HFFc6 (cell line): ENCODE data around the gene AP4M1. TPM values are rescaled to one million over a fixed set of nuclear protein-coding genes. Genes with fewer than 3 reads are reported as not detected.

Source experiments
- DNase-seq: peaks from one replicate; pipeline ENCODE4 v3.0.0-alpha.2; 2018
- H3K27ac Mint-ChIP-seq: 2 replicates; pipeline ENCODE4 v1.8.0; 2020; ENCODE audit warnings: mild to moderate bottlenecking, mixed read lengths
- H3K27me3 Mint-ChIP-seq: 2 replicates; pipeline ENCODE4 v1.8.0; 2021; ENCODE audit warnings: mild to moderate bottlenecking, moderate library complexity, mixed read lengths; ENCODE audit not compliant: insufficient read depth
- H3K36me3 Mint-ChIP-seq: 2 replicates; pipeline ENCODE4 v1.8.0; 2021; ENCODE audit warnings: low read depth, mixed read lengths
- H3K4me1 Mint-ChIP-seq: 2 replicates; pipeline ENCODE4 v1.8.0; 2020; ENCODE audit warnings: low read depth, mixed read lengths
- H3K4me3 Mint-ChIP-seq: 2 replicates; pipeline ENCODE4 v1.8.0; 2020; ENCODE audit warnings: mild to moderate bottlenecking, moderate library complexity, mixed read lengths
- H3K9me3 Mint-ChIP-seq: 2 replicates; pipeline ENCODE4 v1.8.0; 2020; ENCODE audit warnings: mild to moderate bottlenecking, mixed read lengths
- microRNA-seq: library from miRNA; unstranded; fragments of <30 nt; microRNA quantifications from one replicate; pipeline ENCODE4, GENCODE V29; 2019
- total RNA-seq, 6 experiments: library from RNA; stranded (reverse); fragmentation: NEBNext Ultra II Directional; extraction: Animal tissue kit (Norgen Biotek cat#: 25700); gene quantifications; 2 replicates in 1 of 6; 3 replicates in 5 of 6; pipeline ENCODE4 v1.2.3, GENCODE V29; 2021
- TF ChIP-seq, protein P1 (sequence below): fragments of 200-600 bp; sonication (generic); IDR thresholded peaks from 2 replicates; pipeline ENCODE4 v1.5.0; 2021; ENCODE audit warnings: antibody characterized with exemption, mild to moderate bottlenecking

AP4M1 gene
- total RNA-seq, 6 experiments from 2014 or later, result 20.2 to 24.5 (median 21.9) TPM

DNA sequence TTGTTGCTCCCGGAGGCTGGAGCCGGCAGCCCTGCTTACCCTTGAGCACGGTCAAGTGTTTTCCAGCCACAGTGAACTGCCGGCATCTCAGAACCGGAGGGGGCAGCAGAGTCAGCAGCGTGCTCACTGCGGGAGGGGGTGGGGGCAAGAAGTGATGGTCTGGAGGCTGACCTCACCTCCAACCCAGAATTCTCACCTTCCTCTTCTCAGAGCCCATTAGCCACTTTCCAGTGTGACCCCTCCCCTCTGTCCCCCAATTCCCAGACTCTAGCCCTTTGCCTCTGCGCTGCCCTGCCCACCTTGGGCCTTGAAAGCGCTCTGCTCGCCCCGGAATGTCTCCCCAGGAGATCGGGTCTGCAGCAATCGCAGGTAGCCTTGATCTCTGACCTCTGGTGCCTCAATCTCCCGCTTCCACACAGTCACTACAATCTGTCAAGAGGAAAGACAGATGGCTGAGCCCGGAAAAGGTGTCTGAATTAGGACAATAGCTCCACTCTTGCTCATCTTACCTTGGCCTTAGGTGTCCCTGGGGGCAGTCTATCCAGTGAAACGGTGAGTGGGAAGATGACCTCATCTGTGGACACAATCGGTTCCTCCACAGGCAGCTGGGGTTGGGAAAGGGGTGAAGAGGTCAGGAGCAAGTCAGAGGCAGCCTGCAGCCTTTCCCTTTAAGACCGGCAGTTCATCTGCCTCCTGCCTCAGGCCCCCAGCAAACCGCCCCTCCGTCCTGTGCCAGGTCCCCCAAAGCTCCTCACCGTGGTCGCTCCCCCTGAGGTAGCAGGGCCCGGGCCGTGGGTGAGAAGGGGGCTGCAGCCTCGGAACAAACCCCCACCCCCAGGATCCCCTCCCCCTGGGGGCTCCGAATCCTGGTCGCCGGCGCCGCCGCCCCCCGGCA lies 56.1 kb downstream of the AP4M1 start:
- peak; percentile 43 for DNase-seq
- H3K27ac Mint-ChIP-seq, result peak overlapping the region; percentile 87
- no peaks in the 10 kb centered on the region; the same call in 1 of the 2 replicates for H3K27me3 Mint-ChIP-seq
- H3K4me1 Mint-ChIP-seq, result peaks cover 35% of the 10 kb centered on the region
- peak overlapping the region; percentile 90 for H3K4me3 Mint-ChIP-seq
- H3K36me3 Mint-ChIP-seq, result peaks cover 19% of the 10 kb centered on the region
- no peaks in the 10 kb centered on the region for H3K9me3 Mint-ChIP-seq
- TF ChIP-seq, protein P1, sequence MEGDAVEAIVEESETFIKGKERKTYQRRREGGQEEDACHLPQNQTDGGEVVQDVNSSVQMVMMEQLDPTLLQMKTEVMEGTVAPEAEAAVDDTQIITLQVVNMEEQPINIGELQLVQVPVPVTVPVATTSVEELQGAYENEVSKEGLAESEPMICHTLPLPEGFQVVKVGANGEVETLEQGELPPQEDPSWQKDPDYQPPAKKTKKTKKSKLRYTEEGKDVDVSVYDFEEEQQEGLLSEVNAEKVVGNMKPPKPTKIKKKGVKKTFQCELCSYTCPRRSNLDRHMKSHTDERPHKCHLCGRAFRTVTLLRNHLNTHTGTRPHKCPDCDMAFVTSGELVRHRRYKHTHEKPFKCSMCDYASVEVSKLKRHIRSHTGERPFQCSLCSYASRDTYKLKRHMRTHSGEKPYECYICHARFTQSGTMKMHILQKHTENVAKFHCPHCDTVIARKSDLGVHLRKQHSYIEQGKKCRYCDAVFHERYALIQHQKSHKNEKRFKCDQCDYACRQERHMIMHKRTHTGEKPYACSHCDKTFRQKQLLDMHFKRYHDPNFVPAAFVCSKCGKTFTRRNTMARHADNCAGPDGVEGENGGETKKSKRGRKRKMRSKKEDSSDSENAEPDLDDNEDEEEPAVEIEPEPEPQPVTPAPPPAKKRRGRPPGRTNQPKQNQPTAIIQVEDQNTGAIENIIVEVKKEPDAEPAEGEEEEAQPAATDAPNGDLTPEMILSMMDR, result no peak

Small RNA genes lying within 50 kb of the gene (microRNA-seq; reads per million reads assigned to microRNA genes)
- 1,269 reads per million, percentile 76 among the genes with 10 or more reads in this experiment for gene MIR106B
- gene MIR25, result 262 reads per million, percentile 60 among the genes with 10 or more reads in this experiment
- not detected for gene MIR4658
- 3,499 reads per million, percentile 86 among the genes with 10 or more reads in this experiment for gene MIR93

Other genes with a start within 250 kb of the AP4M1 start
- gene OR2AE1, start 224.6 kb upstream of the AP4M1 start, total RNA-seq, result not detected
- gene TRIM4, start 182.1 kb upstream of the AP4M1 start, total RNA-seq, result 10 to 100 TPM; 22.0 to 24.6 (median 22.9) TPM
- gene GJC3, start 172.0 kb upstream of the AP4M1 start, total RNA-seq, result not detected
- not detected for gene AZGP1, start 125.6 kb upstream of the AP4M1 start, total RNA-seq
- 10 to 100 TPM; 55.9 to 77.4 (median 63.1) TPM for gene ZKSCAN1, start 86.0 kb upstream of the AP4M1 start, total RNA-seq
- 1 to 10 TPM; 8.2 to 9.8 (median 9.2) TPM for gene ZSCAN21, start 51.9 kb upstream of the AP4M1 start, total RNA-seq
- 10 to 100 TPM; 16.5 to 19.4 (median 18.3) TPM for gene ZNF3, start 19.9 kb upstream of the AP4M1 start, total RNA-seq
- gene COPS6, start 12.7 kb upstream of the AP4M1 start, total RNA-seq, result 100 to 1,000 TPM; 253 to 334 (median 302) TPM
- gene MCM7, start 246 bp upstream of the AP4M1 start, total RNA-seq, result 100 to 1,000 TPM in 5 of 6 experiments, 10 to 100 TPM in 1; 70.9 to 139 (median 124) TPM
- gene TAF6, start 17.7 kb downstream of the AP4M1 start, total RNA-seq, result 10 to 100 TPM; 66.4 to 78.6 (median 77.4) TPM
- gene CNPY4, start 18.0 kb downstream of the AP4M1 start, total RNA-seq, result 10 to 100 TPM; 24.4 to 32.4 (median 26.3) TPM
- 1 to 10 TPM; 2.3 to 3.0 (median 2.5) TPM for gene MBLAC1, start 25.3 kb downstream of the AP4M1 start, total RNA-seq
- 100 to 1,000 TPM in 5 of 6 experiments, 10 to 100 TPM in 1; 99.5 to 137 (median 110) TPM for gene LAMTOR4, start 47.3 kb downstream of the AP4M1 start, total RNA-seq
- 10 to 100 TPM; 19.1 to 23.4 (median 21.7) TPM for gene TRAPPC14, start 57.1 kb downstream of the AP4M1 start, total RNA-seq
- 1 to 10 TPM; 5.1 to 8.6 (median 7.1) TPM for gene GAL3ST4, start 67.0 kb downstream of the AP4M1 start, total RNA-seq
- 1 to 10 TPM in 3 of 6 experiments, under 1 TPM in 3; 0.57 to 1.4 (median 0.86) TPM for gene GPC2, start 75.7 kb downstream of the AP4M1 start, total RNA-seq
- under 1 TPM; 0.24 to 0.91 (median 0.43) TPM for gene STAG3, start 76.3 kb downstream of the AP4M1 start, total RNA-seq
- under 1 TPM in 4 of 6 experiments, not detected in 2; 0.51 to 0.87 (median 0.61) TPM for gene PVRIG, start 118.3 kb downstream of the AP4M1 start, total RNA-seq
- gene SPDYE3, start 206.1 kb downstream of the AP4M1 start, total RNA-seq, result not detected